Hindlimb muscle (tissue), 1 donor: Measurements from ENCODE around the gene BEST3. TPM values are rescaled to one million over a fixed set of nuclear protein-coding genes. Genes with fewer than 3 reads are reported as not detected.
A peak's percentile ranks its signal among the peaks of the same experiment; 100 is the strongest.

ENCODE experiments used
- DNase-seq: peaks from one replicate; pipeline ENCODE4 v3.0.0-alpha.2; 2013
- polyA plus RNA-seq: library from polyadenylated mRNA; unstranded; fragments of 120-200 nt; gene quantifications from one replicate; pipeline ENCODE4 v1.2.1, GENCODE V29; 2013; ENCODE audit not compliant: insufficient read length

BEST3 gene
- 85.5 TPM for polyA plus RNA-seq

- no peak for DNase-seq
These were observed at the start of gene BEST3 for GRCh38 chr12:69698769-69699540. BEST3 (minus strand) TSS chr12:69699303; CDS start chr12:69697798, 1,505 bp downstream.

GRCh38 chr12:69744109-69744508 lies 45.0 kb upstream of the BEST3 start:
- no peak for DNase-seq

GRCh38 chr12:69739287-69740191 lies 40.4 kb upstream of the BEST3 start:
- peak; percentile 24 for DNase-seq

GRCh38 chr12:69738351-69739286 lies 39.5 kb upstream of the BEST3 start, which contains the start of gene RAB3IP:
RAB3IP (plus strand) TSS chr12:69738860; CDS start chr12:69755409, 16,549 bp downstream.
- DNase-seq = peak; percentile 80

- DNase-seq = no peak
These were observed 34.5 kb upstream of the BEST3 start for GRCh38 chr12:69733638-69734037.

- no peak for DNase-seq
These were observed 33.0 kb upstream of the BEST3 start for GRCh38 chr12:69732088-69732487.

- no peak for DNase-seq
These were observed 27.8 kb upstream of the BEST3 start for GRCh38 chr12:69726922-69727321.

- DNase-seq = no peak
These were observed 21.6 kb upstream of the BEST3 start for GRCh38 chr12:69720750-69721149.

GRCh38 chr12:69719336-69720316 lies 20.5 kb upstream of the BEST3 start:
- DNase-seq = no peak

GRCh38 chr12:69714542-69714941 lies 15.4 kb upstream of the BEST3 start:
- no peak for DNase-seq

- no peak for DNase-seq
These were observed 13.7 kb upstream of the BEST3 start for GRCh38 chr12:69712826-69713225.

GRCh38 chr12:69708649-69709048 lies 9.5 kb upstream of the BEST3 start:
- no peak for DNase-seq

- no peak for DNase-seq
These were observed 5.3 kb upstream of the BEST3 start for GRCh38 chr12:69704357-69704756.

GRCh38 chr12:69703146-69703642 lies 4.1 kb upstream of the BEST3 start:
- DNase-seq = no peak

GRCh38 chr12:69701826-69702225 lies 2.7 kb upstream of the BEST3 start:
- DNase-seq = no peak

GRCh38 chr12:69698054-69698453 lies 1.0 kb downstream of the BEST3 start:
- DNase-seq = no peak

- DNase-seq = no peak
These were observed 5.0 kb downstream of the BEST3 start for GRCh38 chr12:69694123-69694522.

GRCh38 chr12:69689638-69690037 lies 9.5 kb downstream of the BEST3 start:
- no peak for DNase-seq

- peak; percentile 54 for DNase-seq
These were observed 10.4 kb downstream of the BEST3 start for GRCh38 chr12:69688471-69689427.

GRCh38 chr12:69688021-69688420 lies 11.1 kb downstream of the BEST3 start:
- DNase-seq = no peak
